ENCODE measurements around the gene AP4E1. TPM values are rescaled to one million over a fixed set of nuclear protein-coding genes. Genes with fewer than 3 reads are reported as not detected.

The AP4E1 gene
- polyA plus RNA-seq, 1 donor from 2014 or later, result 8.6 TPM

DNA sequence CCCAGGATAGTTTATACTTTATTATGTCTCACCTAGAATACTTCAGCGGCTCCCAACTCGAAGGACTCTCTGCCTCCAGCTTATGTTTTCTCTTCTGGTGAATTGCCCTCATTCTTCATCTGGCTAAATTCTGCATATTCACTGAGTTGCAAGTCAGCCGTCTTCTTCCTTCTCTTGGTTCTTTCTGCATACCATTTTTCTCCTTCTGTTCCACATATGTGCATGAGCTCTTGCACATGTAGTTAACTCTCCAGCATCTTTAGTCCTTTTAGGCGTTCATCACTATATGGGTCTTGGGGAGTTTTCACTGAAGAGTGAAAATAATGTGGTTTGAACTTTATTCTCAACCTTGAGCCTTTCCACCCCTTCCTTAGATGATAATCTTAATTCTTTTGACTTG lies 70.1 kb downstream of the AP4E1 start:
- H3K27me3 ChIP-seq (ENCODE audit: insufficient read depth, low read depth, low read length), result no peaks in the 10 kb centered on the region
- no peaks in the 10 kb centered on the region for H3K79me2 ChIP-seq (replicated peaks; ENCODE audit: insufficient read depth, low read length)
- H2AFZ ChIP-seq (ENCODE audit: low read depth, low read length), result no peak overlapping the region
- no peak overlapping the region for H3K27ac ChIP-seq (ENCODE audit: low read length)
- H3K9ac ChIP-seq (ENCODE audit: low read length), result no peak overlapping the region
- no peaks in the 10 kb centered on the region for H3K9me3 ChIP-seq (ENCODE audit: low read length)
- no peaks in the 10 kb centered on the region for H3K36me3 ChIP-seq (ENCODE audit: insufficient read depth, low read length)
- no peaks in the 10 kb centered on the region for H3F3A ChIP-seq (ENCODE audit: insufficient read depth, low read length, poor library complexity, severe bottlenecking)
- no peaks in the 10 kb centered on the region for H3K9me2 ChIP-seq (ENCODE audit: insufficient read depth, low read length)
- TF ChIP-seq TAF1 (IDR thresholded peaks at IDR 0.05; ENCODE audit: low read depth) (no peak), EP300 (conservative IDR thresholded peaks at IDR 0.05; ENCODE audit: poor library complexity, severe bottlenecking) (no peak), POLR2AphosphoS5 (IDR thresholded peaks at IDR 0.05) (no peak), EZH2 (IDR thresholded peaks at IDR 0.05; ENCODE audit: borderline replicate concordance, insufficient read depth, low read length, poor library complexity, severe bottlenecking) (no peak), RAD21 (conservative IDR thresholded peaks at IDR 0.05) (no peak), MXI1 (conservative IDR thresholded peaks at IDR 0.05; ENCODE audit: poor library complexity, severe bottlenecking) (no peak), SMC3 (conservative IDR thresholded peaks at IDR 0.05; ENCODE audit: poor library complexity) (no peak)
- TF ChIP-seq, protein P1, sequence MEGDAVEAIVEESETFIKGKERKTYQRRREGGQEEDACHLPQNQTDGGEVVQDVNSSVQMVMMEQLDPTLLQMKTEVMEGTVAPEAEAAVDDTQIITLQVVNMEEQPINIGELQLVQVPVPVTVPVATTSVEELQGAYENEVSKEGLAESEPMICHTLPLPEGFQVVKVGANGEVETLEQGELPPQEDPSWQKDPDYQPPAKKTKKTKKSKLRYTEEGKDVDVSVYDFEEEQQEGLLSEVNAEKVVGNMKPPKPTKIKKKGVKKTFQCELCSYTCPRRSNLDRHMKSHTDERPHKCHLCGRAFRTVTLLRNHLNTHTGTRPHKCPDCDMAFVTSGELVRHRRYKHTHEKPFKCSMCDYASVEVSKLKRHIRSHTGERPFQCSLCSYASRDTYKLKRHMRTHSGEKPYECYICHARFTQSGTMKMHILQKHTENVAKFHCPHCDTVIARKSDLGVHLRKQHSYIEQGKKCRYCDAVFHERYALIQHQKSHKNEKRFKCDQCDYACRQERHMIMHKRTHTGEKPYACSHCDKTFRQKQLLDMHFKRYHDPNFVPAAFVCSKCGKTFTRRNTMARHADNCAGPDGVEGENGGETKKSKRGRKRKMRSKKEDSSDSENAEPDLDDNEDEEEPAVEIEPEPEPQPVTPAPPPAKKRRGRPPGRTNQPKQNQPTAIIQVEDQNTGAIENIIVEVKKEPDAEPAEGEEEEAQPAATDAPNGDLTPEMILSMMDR (IDR thresholded peaks at IDR 0.05; ENCODE audit: poor library complexity, severe bottlenecking), result no peak
- TF ChIP-seq, protein P2, sequence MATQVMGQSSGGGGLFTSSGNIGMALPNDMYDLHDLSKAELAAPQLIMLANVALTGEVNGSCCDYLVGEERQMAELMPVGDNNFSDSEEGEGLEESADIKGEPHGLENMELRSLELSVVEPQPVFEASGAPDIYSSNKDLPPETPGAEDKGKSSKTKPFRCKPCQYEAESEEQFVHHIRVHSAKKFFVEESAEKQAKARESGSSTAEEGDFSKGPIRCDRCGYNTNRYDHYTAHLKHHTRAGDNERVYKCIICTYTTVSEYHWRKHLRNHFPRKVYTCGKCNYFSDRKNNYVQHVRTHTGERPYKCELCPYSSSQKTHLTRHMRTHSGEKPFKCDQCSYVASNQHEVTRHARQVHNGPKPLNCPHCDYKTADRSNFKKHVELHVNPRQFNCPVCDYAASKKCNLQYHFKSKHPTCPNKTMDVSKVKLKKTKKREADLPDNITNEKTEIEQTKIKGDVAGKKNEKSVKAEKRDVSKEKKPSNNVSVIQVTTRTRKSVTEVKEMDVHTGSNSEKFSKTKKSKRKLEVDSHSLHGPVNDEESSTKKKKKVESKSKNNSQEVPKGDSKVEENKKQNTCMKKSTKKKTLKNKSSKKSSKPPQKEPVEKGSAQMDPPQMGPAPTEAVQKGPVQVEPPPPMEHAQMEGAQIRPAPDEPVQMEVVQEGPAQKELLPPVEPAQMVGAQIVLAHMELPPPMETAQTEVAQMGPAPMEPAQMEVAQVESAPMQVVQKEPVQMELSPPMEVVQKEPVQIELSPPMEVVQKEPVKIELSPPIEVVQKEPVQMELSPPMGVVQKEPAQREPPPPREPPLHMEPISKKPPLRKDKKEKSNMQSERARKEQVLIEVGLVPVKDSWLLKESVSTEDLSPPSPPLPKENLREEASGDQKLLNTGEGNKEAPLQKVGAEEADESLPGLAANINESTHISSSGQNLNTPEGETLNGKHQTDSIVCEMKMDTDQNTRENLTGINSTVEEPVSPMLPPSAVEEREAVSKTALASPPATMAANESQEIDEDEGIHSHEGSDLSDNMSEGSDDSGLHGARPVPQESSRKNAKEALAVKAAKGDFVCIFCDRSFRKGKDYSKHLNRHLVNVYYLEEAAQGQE (IDR thresholded peaks at IDR 0.05; ENCODE audit: borderline replicate concordance), result no peak
- H4K20me1 ChIP-seq (ENCODE audit: insufficient read depth), result no peaks in the 10 kb centered on the region
- H3K4me3 ChIP-seq (ENCODE audit: low read length), result no peak overlapping the region
- H3K4me2 ChIP-seq (ENCODE audit: low read length), result no peak overlapping the region

DNA sequence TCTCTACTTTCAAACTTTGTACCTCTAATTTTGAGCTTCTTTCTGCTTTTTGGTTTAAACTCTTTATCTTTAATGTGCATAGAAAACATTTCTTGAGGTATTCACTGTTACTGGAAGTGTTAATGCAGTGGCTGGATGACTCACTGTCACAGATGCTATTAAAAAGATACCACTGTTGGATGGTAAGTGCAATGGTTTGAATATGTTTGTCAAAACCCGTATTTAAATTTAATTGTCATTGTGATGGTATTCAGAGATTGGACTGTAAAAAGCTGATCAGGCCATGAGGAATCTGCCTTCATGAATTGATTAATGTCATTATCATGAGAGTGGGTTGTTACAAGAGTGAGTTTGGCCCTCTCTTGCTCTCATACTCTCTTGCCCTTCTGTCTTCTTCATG lies 70.6 kb downstream of the AP4E1 start:
- TF ChIP-seq, protein P1 (IDR thresholded peaks at IDR 0.05; ENCODE audit: poor library complexity, severe bottlenecking), result no peak
- TF ChIP-seq SMC3 (conservative IDR thresholded peaks at IDR 0.05; ENCODE audit: poor library complexity), result no peak
- TF ChIP-seq MXI1 (conservative IDR thresholded peaks at IDR 0.05; ENCODE audit: poor library complexity, severe bottlenecking), result no peak
- TF ChIP-seq POLR2AphosphoS5 (IDR thresholded peaks at IDR 0.05), result no peak
- TF ChIP-seq RAD21 (conservative IDR thresholded peaks at IDR 0.05), result no peak
- no peak for TF ChIP-seq EZH2 (IDR thresholded peaks at IDR 0.05; ENCODE audit: borderline replicate concordance, insufficient read depth, low read length, poor library complexity, severe bottlenecking)
- TF ChIP-seq TAF1 (IDR thresholded peaks at IDR 0.05; ENCODE audit: low read depth), result no peak
- TF ChIP-seq, protein P2 (IDR thresholded peaks at IDR 0.05; ENCODE audit: borderline replicate concordance), result no peak
- no peak for TF ChIP-seq EP300 (conservative IDR thresholded peaks at IDR 0.05; ENCODE audit: poor library complexity, severe bottlenecking)
- no peaks in the 10 kb centered on the region for H3K9me3 ChIP-seq (ENCODE audit: low read length)
- no peak overlapping the region for H3K4me2 ChIP-seq (ENCODE audit: low read length)
- H3K27ac ChIP-seq (ENCODE audit: low read length), result no peak overlapping the region
- H3K9me2 ChIP-seq (ENCODE audit: insufficient read depth, low read length), result no peaks in the 10 kb centered on the region
- no peak overlapping the region for H3K4me3 ChIP-seq (ENCODE audit: low read length)
- H3F3A ChIP-seq (ENCODE audit: insufficient read depth, low read length, poor library complexity, severe bottlenecking), result no peaks in the 10 kb centered on the region
- no peaks in the 10 kb centered on the region for H3K27me3 ChIP-seq (ENCODE audit: insufficient read depth, low read depth, low read length)
- no peaks in the 10 kb centered on the region for H4K20me1 ChIP-seq (ENCODE audit: insufficient read depth)
- H3K9ac ChIP-seq (ENCODE audit: low read length), result no peak overlapping the region
- no peak overlapping the region for H2AFZ ChIP-seq (ENCODE audit: low read depth, low read length)
- no peaks in the 10 kb centered on the region for H3K36me3 ChIP-seq (ENCODE audit: insufficient read depth, low read length)
- H3K79me2 ChIP-seq (replicated peaks; ENCODE audit: insufficient read depth, low read length), result no peaks in the 10 kb centered on the region
